Skeletal muscle satellite cell (primary cell): Measurements from ENCODE around the gene C19orf85.
A peak's percentile ranks its signal among the peaks of the same experiment; 100 is the strongest.
"Not testable (repeated sequence)": the region's sequence is repeated elsewhere in the genome, so short reads cannot be mapped to it uniquely, and the experiment has no call there.

Experiments used
- H3K27me3 ChIP-seq: 2 replicates; pipeline ENCODE4 v1.7.0; 2013; ENCODE audit warnings: low read length; ENCODE audit not compliant: control insufficient read depth, insufficient read depth
- H3K36me3 ChIP-seq: 2 replicates; pipeline ENCODE4 v1.7.0; 2013; ENCODE audit warnings: mild to moderate bottlenecking, control low read depth, low read length; ENCODE audit not compliant: insufficient read depth
- H3K4me1 ChIP-seq: 2 replicates; pipeline ENCODE4 v1.7.0; 2013; ENCODE audit warnings: low read length; ENCODE audit not compliant: control insufficient read depth, insufficient read depth
- H3K4me2 ChIP-seq: 2 replicates; pipeline ENCODE4 v1.7.0; 2013; ENCODE audit warnings: mild to moderate bottlenecking, low read length
- H3K4me3 ChIP-seq: 2 replicates; pipeline ENCODE4 v1.7.0; 2013; ENCODE audit warnings: low read length
- H3K9ac ChIP-seq: 2 replicates; pipeline ENCODE4 v1.7.0; 2013; ENCODE audit warnings: mild to moderate bottlenecking, low read depth, low read length, moderate library complexity
- H3K9me3 ChIP-seq: replicated peaks from 2 replicates; pipeline ENCODE4 v1.7.0; 2013; ENCODE audit warnings: mild to moderate bottlenecking, control low read depth, low read length

The C19orf85 gene

DNA sequence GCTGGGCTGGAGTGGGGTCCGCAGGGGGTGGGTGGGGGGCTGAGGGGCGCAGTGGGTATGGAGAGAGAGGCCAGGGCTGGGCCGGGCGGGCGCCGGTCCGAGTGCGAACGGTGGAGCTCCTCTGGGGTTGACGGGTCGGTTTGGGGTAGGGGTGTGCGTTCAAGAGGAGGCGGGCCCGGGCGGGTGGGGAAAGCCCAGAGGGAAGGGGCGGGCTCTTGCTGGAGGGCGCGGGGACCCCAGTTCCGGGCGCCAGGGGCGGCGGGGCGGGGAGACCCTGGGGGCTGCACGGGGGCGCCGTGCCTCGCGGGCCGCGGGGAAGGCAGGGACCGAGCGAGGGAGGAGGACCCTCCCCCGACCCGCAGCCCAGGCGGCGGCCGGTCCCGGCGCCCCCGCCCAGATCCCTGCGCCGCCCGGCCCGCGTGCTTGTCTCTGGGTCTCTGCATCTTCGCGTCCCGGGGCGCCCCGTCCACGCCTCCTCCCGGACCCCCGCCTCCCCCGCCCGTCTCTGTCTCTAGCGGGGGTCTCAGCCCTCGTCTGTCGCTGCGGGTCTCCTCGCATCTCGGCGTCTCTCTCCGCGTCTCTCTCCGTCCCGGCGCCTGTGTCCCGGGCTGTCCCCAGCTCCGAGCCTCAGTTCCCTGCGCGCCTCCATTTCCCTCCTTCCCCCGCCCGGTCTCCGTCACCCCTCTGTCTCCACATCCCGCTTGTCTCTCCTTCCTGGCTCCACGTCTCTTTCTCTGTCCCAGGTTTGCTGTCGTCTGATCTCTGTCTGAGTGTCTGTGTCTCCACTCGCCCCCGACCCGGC, 13.2 kb downstream of the C19orf85 start:
- Histone ChIP-seq H3K9me3 (no peaks in the 10 kb centered on the region), H3K4me1 (no peaks in the 10 kb centered on the region), H3K36me3 (no peaks in the 10 kb centered on the region), H3K4me2 (peak overlapping the region; percentile 47), H3K9ac (no peak overlapping the region), H3K4me3 (no peak overlapping the region), H3K27me3 (peaks cover 42% of the 10 kb centered on the region)

DNA sequence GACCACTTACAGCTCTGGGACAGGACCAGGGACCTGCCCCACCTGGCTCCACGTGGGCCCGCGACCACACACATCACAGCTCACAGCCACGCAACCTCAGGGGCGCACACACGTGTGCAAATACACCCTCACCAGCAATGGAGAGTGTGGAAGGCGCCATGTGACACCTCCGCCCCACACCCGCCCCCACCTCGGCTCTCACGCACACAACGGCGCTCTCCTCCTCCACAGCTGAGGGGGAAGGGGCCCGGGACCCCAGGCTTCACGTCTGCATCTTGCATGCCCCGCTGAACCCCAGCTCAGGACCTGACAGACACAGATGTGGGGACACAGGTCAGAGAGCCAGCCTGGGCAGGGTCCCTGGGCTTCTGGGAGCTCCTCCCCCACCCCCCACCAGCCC, 15.1 kb downstream of the C19orf85 start:
- H3K27me3 ChIP-seq, result peaks cover 56% of the 10 kb centered on the region
- no peaks in the 10 kb centered on the region for H3K9me3 ChIP-seq
- H3K9ac ChIP-seq, result no peak overlapping the region
- H3K4me3 ChIP-seq, result no peak overlapping the region
- H3K4me2 ChIP-seq, result no peak overlapping the region
- no peaks in the 10 kb centered on the region for H3K36me3 ChIP-seq
- no peaks in the 10 kb centered on the region for H3K4me1 ChIP-seq

DNA sequence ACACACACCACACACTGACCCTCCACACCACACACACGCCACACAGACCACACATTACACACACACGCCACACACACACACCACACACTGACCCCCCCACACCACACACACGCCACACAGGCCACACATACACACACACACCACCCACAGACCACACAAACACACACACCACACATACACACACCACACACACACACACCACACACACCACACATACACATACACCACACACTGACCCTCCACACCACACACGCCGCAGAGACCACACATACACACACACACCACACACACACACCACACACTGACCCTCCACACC, 16.4 kb downstream of the C19orf85 start:
- not testable (repeated sequence) for H3K4me2 ChIP-seq, H3K9me3 ChIP-seq, H3K9ac ChIP-seq, H3K4me1 ChIP-seq, H3K4me3 ChIP-seq, H3K36me3 ChIP-seq
- peaks cover 68% of the 10 kb centered on the region for H3K27me3 ChIP-seq

DNA sequence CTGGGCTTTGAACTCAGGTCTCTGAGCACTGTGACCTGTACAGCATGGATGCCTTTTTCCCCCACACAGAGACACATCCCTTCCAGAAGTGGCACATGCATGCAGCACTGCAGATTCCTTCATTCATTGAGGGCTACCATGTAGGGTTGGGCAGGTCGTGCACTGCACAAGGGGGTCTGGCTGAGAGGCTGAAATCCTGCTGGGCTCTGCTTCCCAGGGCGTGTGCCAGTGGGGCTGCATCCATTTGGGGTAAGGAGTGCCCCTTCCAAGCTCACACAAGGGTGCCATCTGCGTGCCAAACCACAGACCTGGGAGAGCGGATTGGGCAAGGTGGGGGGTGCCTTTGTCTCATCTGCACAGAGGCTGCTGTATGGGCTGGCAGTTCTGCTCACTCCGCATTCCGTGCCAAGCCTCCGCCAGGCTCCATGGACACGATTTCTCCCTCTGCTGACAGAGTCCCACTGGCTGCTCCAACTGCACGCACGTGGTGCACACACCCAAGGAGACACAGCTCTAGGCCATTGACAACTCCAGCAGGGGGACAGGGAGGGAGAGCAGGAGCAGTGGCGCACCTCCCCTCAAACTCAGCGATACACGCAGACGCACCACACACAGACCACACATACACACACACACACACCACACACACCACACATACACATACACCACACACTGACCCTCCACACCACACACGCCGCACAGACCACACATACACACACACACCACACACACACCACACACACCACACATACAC, 17.0 kb downstream of the C19orf85 start:
- Histone ChIP-seq H3K4me2 (no peak overlapping the region), H3K36me3 (no peaks in the 10 kb centered on the region), H3K4me3 (no peak overlapping the region), H3K9ac (no peak overlapping the region), H3K27me3 (peaks cover 72% of the 10 kb centered on the region), H3K9me3 (no peaks in the 10 kb centered on the region), H3K4me1 (no peaks in the 10 kb centered on the region)

DNA sequence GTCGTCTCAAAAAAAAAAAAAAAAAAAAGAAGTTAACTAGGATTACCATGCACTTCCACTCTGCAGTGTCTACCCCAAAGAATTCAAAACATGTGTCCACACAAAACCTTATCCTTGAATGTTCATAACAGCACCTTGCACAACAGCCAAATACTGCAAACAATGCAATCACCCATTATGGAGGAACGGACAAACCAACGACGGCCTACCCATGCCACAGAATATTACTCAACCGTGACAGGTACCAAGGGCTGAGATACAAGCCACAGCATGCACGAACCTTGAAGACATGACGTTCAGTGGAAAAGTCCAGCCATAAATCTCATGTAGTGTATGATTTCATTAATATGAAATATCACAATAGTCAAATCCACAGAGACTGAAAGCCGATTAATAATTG, 18.5 kb downstream of the C19orf85 start:
- H3K27me3 ChIP-seq, result peaks cover 72% of the 10 kb centered on the region
- H3K4me2 ChIP-seq, result no peak overlapping the region
- H3K4me3 ChIP-seq, result no peak overlapping the region
- H3K36me3 ChIP-seq, result no peaks in the 10 kb centered on the region
- H3K9ac ChIP-seq, result no peak overlapping the region
- no peaks in the 10 kb centered on the region for H3K9me3 ChIP-seq
- H3K4me1 ChIP-seq, result no peaks in the 10 kb centered on the region

DNA sequence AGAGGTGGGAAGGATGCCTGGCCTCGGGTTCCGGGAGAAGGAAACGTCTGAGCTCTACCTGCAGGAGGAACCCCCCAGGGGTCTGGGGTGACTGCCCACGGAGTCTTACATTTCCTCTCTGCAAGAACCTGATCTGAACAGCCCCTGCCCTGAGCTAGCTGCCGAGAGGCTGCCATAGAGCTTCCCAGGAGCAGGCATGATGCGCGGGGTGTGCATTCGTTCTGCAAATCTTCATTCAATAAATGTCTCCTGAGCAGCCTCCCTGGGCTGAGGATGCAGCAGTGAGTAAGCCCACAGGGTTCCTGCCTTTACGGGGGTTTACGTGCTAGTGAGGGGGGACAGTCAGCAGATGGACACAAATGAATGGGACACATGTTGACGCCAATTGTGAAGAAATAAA, 19.9 kb downstream of the C19orf85 start:
- Histone ChIP-seq H3K36me3 (no peaks in the 10 kb centered on the region), H3K9me3 (no peaks in the 10 kb centered on the region), H3K4me1 (peaks cover 3% of the 10 kb centered on the region), H3K4me2 (no peak overlapping the region), H3K4me3 (no peak overlapping the region), H3K9ac (no peak overlapping the region), H3K27me3 (peaks cover 74% of the 10 kb centered on the region)

DNA sequence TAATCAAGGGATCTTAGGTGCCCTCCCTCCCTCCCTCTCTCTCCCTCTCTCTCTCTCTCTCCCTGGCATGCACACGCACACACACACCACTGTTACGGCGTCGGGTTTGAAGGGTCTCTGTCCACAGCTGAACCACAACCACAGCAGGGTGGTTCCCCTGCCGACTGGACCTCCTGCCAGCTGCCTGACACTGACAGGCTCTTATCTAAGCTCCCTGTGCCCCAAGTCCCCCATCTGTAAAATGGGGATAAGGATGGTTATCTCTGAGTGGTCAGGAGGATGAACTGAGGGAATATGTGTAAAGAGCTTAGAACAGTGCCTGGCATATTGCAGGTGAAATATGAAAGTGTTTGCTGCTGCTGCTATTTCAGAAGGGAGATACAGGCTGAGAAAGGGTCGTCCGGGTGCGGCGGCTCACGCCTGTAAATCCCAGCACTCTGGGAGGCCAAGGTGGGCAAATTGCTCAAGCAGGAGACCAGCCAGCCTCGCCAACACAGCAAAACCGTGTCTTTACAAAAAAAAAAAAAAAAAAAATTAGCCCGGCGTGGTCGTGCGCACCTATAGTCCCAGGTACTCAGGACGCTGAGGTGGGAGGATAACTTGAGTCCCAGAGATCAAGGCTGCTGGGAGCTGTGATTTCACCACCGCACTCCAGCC, 20.6 kb downstream of the C19orf85 start:
- peaks cover 3% of the 10 kb centered on the region for H3K4me1 ChIP-seq
- no peak overlapping the region for H3K4me2 ChIP-seq
- H3K27me3 ChIP-seq, result peaks cover 75% of the 10 kb centered on the region
- H3K4me3 ChIP-seq, result no peak overlapping the region
- H3K36me3 ChIP-seq, result no peaks in the 10 kb centered on the region
- no peaks in the 10 kb centered on the region for H3K9me3 ChIP-seq
- no peak overlapping the region for H3K9ac ChIP-seq

DNA sequence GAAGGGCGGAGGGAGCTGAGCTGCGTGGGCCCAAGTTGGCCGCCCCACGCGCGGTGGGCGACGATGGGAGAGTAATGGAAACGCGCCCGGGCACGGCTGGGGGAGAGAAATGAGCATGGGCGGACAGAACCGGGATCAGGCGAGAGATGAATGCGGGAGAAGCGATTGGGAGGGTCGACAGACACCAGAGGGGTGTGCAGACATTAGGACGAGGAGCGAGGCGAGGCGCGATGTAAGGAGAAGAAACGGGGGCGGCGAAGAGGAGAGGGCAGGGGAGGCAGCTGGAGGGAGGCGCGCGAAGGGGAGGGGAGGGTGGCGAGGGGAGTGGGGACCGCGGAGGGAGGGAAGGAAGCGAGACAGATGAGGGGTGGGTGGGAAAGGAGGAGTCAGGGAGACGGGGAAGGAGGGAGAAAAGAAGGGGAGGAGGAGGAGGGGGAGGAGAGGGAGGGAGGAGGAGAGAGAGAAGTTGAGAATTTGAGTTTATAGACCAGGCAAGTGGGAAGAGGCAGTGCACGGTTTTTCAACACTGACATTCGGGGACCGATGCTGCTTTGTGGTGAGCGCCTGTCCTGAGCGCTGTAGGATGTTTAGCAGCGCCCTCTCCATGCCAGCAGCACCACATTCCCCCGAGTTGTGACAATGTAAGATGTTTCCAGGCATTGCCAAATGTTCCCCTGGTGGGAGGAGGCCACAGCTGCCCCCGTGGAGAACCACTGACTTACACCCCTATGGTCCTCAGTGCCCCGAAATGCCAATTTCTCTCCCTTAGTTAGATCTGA, 21.3 kb downstream of the C19orf85 start, which contains the start of gene SHISA7:
TSS of gene SHISA7 (minus strand) at position 256 of the 779 bp plus-strand sequence. CDS start 437 bp downstream, outside the sequence.
- Histone ChIP-seq H3K9ac (no peak within 1 kb of the TSS), H3K4me2 (no peak within 1 kb of the TSS), H3K27me3 (peaks cover 77% of the 10 kb centered on the region), H3K4me1 (peaks cover 3% of the 10 kb centered on the region), H3K4me3 (no peak within 1 kb of the TSS), H3K36me3 (no peaks in the 10 kb centered on the region), H3K9me3 (no peaks in the 10 kb centered on the region)

DNA sequence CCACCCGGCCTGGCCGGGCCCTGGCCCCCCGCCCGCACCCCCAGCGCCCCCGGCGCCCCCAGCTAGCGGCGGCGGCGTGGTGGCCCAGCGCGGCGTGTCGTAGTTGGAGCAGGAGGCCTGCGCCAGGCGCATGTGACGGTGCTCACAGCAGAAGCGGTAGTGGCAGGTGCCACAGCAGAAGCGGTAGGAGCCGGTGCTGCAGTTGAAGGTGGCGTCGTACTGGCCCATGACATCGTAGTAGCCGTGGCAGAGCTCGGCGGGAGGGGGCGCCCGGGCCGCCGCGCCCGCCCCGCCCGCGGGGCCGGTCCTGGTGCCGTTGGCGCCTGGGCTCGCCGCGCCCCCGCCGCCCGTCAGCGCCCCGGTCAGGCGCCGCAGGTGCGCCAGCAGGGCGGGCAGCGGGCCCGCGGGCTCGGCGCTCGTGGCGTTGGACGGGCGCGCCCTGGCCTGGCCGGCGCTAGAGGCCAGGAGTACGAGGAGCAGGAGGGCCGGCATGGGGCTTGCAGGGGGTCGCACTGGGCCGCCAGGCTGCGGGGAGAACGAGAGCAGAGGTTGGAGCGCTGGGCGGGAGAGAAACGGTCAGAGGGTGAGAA, 22.1 kb downstream of the C19orf85 start:
- Histone ChIP-seq H3K27me3 (peaks cover 72% of the 10 kb centered on the region), H3K9me3 (no peaks in the 10 kb centered on the region), H3K36me3 (no peaks in the 10 kb centered on the region), H3K4me3 (no peak overlapping the region), H3K9ac (no peak overlapping the region), H3K4me2 (no peak overlapping the region), H3K4me1 (peaks cover 3% of the 10 kb centered on the region)

DNA sequence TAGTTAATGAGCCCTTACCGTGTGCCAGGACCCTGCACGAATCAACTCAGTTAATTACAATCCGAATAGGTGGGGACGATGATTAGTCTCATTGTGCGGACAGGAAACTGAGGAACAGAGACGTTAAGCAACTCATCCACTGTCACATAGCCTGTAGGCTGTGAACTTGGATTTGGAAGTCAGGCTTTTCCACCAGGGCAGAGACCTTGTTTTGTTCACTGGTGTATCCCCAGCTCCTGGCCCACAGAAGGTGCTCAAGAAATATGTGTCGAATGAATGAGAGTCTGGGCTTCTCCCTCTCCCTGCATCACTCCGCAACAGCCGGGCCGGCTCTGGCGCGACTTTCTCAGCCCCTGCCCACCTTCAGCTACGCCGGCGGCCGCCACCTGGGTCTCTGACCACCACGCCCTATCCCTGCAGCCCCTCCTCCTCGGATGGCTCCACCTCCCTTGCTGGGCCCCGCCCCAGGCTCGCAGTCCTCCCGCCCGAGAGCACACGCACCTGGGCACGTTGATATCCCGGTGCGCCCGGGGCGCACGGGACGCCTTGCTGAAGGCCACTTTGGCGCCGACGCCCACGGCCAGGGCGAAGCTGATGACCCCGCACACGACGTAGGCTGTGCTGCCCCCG, 22.7 kb downstream of the C19orf85 start:
- Histone ChIP-seq H3K9me3 (no peaks in the 10 kb centered on the region), H3K36me3 (no peaks in the 10 kb centered on the region), H3K4me2 (no peak overlapping the region), H3K4me1 (peaks cover 3% of the 10 kb centered on the region), H3K4me3 (no peak overlapping the region), H3K27me3 (peaks cover 67% of the 10 kb centered on the region), H3K9ac (no peak overlapping the region)
